NCI-H226 (cell line): ENCODE measurements around the gene C1QTNF8.

Source experiments
- DNase-seq: peaks from one replicate; pipeline ENCODE4 v3.0.0-alpha.2; 2015

Gene C1QTNF8

GRCh38 chr16:1040346-1040745 is 55.7 kb downstream of the C1QTNF8 start:
- no peak for DNase-seq

GRCh38 chr16:1039762-1040161 is 56.3 kb downstream of the C1QTNF8 start:
- no peak for DNase-seq

- no peak for DNase-seq
These were observed 57.1 kb downstream of the C1QTNF8 start for GRCh38 chr16:1038932-1039331.
